Astrocyte (in vitro differentiated cells and primary cell): ENCODE measurements around the gene MYH10.
"Not testable (repeated sequence)": the region's sequence is repeated elsewhere in the genome, so short reads cannot be mapped to it uniquely, and the experiment has no call there.

Experiments used
- EZH2 ChIP-seq: IDR thresholded peaks from 2 replicates; pipeline ENCODE4 v1.6.1; 2012; ENCODE audit warnings: mild to moderate bottlenecking, low read length, inconsistent platforms; ENCODE audit not compliant: insufficient read depth
- TF ChIP-seq, protein P1 (sequence below): IDR thresholded peaks from 2 replicates; pipeline ENCODE4 v1.5.1; 2011; ENCODE audit warnings: low read depth, mild to moderate bottlenecking, inconsistent platforms, low read length, moderate library complexity; ENCODE audit not compliant: insufficient read depth

DNA sequence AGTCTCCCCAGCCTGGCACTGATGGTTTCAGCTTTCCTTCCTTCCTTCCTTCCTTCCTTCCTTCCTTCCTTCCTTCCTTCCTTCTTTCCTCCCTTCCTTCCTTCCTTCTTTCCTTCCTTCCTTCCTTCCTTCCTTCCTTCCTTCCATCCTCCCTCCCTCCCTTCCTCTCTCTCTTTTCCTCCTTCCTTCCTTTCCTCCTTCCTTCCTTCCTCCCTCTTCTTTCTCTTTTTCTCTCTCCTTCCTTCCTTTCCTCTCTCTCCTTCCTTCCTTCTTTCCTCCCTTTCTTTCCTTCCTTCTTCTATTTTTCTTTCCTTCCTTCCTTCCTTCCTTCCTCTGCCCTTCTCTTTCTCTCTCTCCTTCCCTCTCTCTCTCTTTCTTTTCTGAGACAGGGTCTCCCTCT lies 30.2 kb upstream of the MYH10 start:
- TF ChIP-seq, protein P1, sequence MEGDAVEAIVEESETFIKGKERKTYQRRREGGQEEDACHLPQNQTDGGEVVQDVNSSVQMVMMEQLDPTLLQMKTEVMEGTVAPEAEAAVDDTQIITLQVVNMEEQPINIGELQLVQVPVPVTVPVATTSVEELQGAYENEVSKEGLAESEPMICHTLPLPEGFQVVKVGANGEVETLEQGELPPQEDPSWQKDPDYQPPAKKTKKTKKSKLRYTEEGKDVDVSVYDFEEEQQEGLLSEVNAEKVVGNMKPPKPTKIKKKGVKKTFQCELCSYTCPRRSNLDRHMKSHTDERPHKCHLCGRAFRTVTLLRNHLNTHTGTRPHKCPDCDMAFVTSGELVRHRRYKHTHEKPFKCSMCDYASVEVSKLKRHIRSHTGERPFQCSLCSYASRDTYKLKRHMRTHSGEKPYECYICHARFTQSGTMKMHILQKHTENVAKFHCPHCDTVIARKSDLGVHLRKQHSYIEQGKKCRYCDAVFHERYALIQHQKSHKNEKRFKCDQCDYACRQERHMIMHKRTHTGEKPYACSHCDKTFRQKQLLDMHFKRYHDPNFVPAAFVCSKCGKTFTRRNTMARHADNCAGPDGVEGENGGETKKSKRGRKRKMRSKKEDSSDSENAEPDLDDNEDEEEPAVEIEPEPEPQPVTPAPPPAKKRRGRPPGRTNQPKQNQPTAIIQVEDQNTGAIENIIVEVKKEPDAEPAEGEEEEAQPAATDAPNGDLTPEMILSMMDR = not testable (repeated sequence)
- TF ChIP-seq EZH2 = not testable (repeated sequence)
